Stimulated activated CD4-positive, alpha-beta T cell treated with anti-CD3 and anti-CD28 coated beads, TNF-alpha, amount 100 ng/mL, for 48 hours (primary cell): ENCODE results near the gene TSPAN14.

Experiments used
- DNase-seq, 3 donors: peaks; one replicate each; pipeline ENCODE4 v3.0.0-alpha.2; 2020; ENCODE audit warnings: low read depth in 3 of 3

The TSPAN14 gene

GRCh38 chr10:80504158-80504811 lies 50.2 kb downstream of the TSPAN14 start:
- no peak for DNase-seq

GRCh38 chr10:80504897-80505465 lies 50.9 kb downstream of the TSPAN14 start:
- DNase-seq, result no peak

DNA sequence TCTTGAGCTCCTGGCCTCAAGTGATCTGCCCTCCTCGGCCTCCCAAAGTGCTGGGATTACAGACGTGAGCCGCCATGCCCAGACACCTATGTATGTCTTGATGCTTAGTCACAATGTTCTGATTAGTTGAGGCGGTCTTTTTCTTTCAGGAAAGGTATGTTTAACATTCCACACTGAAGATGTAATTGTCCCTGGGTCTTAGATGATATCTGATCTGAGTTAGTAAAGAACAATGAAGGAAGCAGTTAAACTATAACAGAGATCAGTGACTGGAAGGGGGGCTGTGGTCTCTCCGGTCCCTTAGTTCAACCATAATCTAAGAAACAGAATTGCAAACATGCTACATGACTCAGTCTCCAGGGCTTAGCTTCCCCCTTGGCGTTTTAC lies 52.1 kb downstream of the TSPAN14 start:
- DNase-seq, result no peak

DNA sequence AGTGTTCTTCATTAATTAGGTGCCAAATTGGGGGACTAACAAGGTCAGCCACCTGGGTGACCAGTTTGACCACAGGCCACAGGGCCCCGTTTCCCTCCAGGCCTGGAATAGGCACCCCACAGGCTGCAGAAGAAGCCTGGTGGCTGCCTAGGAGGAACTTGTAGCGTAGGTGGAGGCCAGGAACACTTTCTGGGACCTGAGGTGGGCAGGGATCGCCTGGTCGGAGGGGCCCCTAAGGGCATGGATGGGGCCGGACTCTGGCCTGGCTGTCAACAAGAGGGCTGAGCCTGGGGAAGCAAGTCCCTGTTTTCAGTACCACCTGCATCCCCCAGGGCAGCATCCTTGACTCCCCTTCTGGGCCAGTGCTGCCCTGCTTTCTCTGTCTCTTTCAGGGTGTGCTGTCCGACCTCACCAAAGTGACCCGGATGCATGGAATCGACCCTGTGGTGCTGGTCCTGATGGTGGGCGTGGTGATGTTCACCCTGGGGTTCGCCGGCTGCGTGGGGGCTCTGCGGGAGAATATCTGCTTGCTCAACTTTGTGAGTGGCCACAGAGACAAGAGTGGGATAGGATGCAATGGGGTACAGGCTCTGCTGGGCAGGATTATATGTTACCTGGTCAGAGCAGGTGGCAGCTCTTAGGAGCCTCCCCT lies 52.9 kb downstream of the TSPAN14 start:
- DNase-seq, result no peak

DNA sequence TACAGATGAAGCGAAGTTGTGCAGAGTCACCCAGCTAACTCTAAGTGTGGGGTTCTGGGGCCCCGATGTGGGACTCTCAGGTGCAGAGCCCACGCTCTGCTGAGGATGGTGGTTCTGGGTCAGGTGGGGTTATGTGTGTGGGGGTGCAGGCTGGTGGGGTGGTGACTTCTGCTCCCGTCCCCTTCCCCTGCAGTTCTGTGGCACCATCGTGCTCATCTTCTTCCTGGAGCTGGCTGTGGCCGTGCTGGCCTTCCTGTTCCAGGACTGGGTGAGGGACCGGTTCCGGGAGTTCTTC lies 54.9 kb downstream of the TSPAN14 start:
- DNase-seq, result no peak

DNA sequence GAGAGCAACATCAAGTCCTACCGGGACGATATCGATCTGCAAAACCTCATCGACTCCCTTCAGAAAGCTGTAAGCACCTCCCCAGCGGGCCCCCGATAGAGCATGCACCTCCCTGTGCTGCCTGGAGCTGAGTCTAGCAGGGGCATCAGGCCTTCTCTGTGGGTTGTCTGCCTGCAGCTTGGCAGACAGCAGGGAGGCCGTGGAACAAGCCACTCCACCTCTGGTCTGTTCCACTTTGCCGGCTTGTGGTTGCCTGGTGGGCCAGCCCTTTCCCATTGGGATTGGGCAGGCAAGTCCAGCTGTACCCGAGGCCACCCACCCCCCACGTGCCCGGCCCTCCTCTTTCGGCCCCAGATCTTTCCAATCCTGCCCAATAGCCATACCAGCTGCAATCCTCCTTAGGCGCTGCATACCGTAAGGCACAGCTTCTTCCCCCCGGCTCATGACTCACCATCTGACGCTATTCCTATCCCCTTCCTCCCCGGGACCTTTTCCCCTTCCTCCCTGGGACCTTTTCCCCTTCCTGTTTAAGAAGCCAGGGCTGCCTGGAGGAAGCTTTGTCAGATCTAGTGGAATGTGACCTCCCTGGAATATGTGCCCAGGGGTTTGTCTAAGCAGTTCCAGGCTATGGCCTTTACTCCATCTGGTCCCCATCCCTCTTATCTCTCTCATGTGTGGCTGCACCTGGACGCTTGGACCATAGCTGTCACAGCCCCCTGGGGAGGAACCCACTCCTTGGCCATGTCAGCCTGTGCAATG lies 55.5 kb downstream of the TSPAN14 start:
- DNase-seq, result no peak

DNA sequence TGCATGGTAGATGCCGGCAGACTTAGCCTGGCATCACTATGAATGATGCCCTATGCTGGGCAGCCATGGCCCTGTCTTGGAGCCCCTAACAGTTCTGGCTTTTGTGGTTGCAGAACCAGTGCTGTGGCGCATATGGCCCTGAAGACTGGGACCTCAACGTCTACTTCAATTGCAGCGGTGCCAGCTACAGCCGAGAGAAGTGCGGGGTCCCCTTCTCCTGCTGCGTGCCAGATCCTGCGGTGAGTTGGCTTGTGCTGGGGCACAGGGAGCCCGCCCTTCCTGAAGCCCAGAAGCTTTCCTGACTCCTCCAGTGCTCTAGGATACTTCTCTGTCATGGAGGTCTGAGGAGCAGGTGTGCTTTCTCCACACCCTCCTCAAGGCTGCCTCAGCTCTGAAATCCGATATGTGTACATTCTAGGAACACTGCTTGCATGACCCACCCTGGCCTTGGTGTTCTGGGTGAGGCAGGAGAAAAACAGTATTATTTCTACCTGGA lies 58.0 kb downstream of the TSPAN14 start:
- no peak for DNase-seq

DNA sequence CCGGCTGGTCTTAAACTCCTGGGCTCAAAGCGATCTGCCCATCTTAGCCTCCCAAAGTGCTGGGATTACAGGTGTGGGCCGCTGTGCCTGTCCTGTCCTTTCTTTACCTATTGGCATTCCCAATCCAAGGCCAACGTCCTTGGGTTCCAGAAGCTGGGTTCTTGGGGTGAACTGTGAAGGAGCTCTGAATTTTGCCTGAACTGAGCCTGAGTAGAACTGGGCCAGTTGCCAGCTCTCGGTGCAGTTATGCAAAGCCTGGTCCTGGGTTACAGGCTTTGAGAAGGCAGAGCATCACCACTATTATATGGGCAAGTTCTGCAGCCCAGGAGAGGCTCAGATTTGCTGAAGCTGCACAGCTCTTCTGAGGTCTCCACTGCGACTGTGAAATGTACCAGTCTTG lies 59.0 kb downstream of the TSPAN14 start:
- no peak for DNase-seq

DNA sequence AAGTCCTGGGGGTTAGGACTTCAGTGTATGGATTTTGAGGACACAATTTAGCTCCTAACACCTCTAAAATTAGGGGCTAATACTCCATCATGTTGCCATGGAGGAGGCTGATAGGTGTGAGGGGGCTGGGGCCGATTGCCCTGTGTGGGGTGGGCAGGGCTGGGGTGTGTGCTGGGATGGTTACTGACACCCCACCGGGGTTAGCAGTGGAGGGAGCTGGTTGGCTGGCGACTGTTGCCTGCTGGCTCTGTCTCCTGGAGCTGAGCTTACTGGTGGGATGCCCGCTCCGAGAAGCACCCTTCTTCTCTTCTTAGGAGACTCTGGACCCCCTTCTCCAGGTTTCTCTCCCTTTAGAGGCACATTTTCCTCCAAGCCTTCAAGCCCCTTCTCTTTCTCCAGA lies 61.4 kb downstream of the TSPAN14 start:
- DNase-seq, result no peak

DNA sequence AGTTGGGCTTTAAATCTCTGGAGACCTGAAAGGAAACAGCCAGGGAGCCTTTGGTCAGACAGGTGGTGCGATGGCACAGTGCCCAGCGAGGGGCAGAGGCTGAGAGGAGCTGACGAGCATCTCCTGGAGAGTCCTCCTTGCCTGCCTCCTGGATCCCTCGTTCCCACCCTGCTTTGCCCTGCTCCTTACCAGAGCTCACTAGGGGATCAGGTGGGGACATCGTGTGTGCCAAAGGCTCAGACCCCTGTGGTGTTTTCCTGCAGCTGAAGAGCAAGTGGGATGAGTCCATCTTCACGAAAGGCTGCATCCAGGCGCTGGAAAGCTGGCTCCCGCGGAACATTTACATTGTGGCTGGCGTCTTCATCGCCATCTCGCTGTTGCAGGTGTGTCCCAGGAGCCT lies 61.8 kb downstream of the TSPAN14 start:
- no peak for DNase-seq

- DNase-seq, result no peak
These were observed 62.5 kb downstream of the TSPAN14 start for GRCh38 chr10:80516506-80517075.

GRCh38 chr10:80517416-80518142 lies 63.5 kb downstream of the TSPAN14 start:
- DNase-seq, result no peak

DNA sequence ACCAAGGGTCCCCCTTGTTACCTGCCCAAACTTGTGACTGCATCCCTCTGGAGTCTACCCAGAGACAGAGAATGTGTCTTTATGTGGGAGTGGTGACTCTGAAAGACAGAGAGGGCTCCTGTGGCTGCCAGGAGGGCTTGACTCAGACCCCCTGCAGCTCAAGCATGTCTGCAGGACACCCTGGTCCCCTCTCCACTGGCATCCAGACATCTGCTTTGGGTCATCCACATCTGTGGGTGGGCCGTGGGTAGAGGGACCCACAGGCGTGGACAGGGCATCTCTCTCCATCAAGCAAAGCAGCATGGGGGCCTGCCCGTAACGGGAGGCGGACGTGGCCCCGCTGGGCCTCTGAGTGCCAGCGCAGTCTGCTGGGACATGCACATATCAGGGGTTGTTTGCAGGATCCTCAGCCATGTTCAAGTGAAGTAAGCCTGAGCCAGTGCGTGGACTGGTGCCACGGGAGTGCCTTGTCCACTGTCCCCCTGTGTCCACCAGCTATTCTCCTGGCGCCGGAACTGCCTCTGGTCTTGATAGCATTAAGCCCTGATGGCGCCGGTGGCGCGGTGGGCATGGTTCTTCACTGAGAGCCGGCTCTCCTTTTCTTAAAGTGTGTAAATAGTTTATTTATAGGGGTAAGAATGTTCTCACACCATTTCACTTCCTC lies 64.2 kb downstream of the TSPAN14 start:
- DNase-seq, result no peak

DNA sequence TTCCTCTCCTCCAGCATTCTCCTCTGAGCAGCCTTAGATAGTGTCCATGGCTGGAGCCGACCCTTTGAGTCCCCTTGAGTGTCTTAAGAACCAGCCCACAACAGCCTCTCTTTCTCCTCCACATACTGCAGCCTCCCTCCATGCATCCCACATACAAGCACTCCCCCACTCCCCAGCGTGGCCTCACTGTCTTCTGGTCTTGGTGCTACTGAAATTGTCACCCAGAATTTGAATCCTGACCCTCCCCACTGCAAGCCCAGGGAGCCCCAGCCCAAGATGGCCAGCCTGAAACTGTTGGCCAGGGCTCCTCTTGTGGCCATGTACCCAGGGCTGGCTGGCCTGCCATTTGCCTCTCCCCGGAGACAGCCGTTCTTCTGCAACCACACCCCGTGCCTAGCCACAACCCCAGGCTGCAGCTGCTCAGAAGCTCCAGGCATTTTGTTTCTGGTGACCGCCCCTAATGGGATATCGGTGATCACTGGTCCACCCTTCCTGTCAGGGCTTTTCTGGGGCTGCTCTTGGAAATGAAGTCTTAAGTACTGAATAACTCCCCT lies 64.8 kb downstream of the TSPAN14 start:
- no peak for DNase-seq

DNA sequence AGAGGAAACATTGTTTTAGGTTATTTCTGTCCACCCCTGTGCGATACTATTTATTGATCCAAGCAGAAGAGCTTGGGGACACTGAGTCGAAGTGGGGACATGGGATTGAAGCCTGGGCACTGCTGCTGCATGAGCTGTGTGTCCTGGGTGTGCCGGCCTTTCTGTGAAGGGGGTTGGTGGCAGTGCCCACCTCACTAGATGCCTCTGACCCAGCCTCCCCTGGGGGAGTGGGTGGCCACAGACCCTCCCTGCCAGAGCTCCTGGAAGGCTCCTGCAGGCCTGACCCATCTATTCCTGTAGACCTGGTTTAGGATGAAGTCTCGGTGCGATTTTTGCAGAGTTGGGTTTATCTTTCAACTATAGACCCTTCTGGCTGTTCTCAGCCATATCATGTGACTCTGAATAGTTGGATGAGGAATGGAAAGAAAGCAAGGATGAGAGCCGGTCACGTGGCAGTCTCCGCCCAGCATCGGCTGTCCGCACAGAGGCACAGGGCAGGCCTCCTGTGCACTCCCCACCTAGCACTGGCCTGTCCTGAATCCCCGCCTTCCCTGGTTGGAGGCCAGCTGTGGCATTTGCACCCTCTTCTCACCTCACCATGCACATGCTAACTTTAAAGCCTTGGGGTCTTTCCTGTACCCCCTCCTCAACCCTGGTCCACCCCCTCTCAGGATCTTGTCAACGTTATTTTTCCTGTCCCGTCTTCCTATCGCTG lies 66.0 kb downstream of the TSPAN14 start:
- no peak for DNase-seq

- DNase-seq, result no peak
These were observed 66.8 kb downstream of the TSPAN14 start for GRCh38 chr10:80520661-80521470.

- no peak for DNase-seq
These were observed 68.8 kb downstream of the TSPAN14 start for GRCh38 chr10:80522756-80523363.

GRCh38 chr10:80523773-80524172 lies 69.7 kb downstream of the TSPAN14 start:
- no peak for DNase-seq
